ENCODE measurements around the gene LCNL1.

LCNL1 gene

GRCh38 chr9:136982232-136983051 is at the start of gene LCNL1:
Gene LCNL1, plus strand, starts transcription at chr9:136982993. Its CDS starts 594 bp downstream, at chr9:136983587.
- FAIRE-seq: no peak

GRCh38 chr9:136934277-136934676 is 48.5 kb upstream of the LCNL1 start:
- FAIRE-seq: no peak

- no peak for FAIRE-seq
Measured at GRCh38 chr9:136935651-136936050, 47.1 kb upstream of the LCNL1 start.

GRCh38 chr9:136936645-136937170 is 46.1 kb upstream of the LCNL1 start:
- FAIRE-seq: no peak

- FAIRE-seq: no peak
Measured at GRCh38 chr9:136937186-136938001, 45.4 kb upstream of the LCNL1 start.

- no peak for FAIRE-seq
Measured at GRCh38 chr9:136939431-136939995, 43.3 kb upstream of the LCNL1 start.

GRCh38 chr9:136939996-136940525 is 42.7 kb upstream of the LCNL1 start:
- FAIRE-seq: no peak

GRCh38 chr9:136940526-136941230 is 42.1 kb upstream of the LCNL1 start:
- no peak for FAIRE-seq

GRCh38 chr9:136941231-136942111 is 41.3 kb upstream of the LCNL1 start:
- no peak for FAIRE-seq

- no peak for FAIRE-seq
Measured at GRCh38 chr9:136942112-136942880, 40.5 kb upstream of the LCNL1 start.

GRCh38 chr9:136942881-136943230 is 39.9 kb upstream of the LCNL1 start:
- FAIRE-seq: no peak

- FAIRE-seq: no peak
Measured at GRCh38 chr9:136943291-136944211, 39.2 kb upstream of the LCNL1 start.

GRCh38 chr9:136944212-136944518 is 38.6 kb upstream of the LCNL1 start:
- FAIRE-seq: no peak

- FAIRE-seq: no peak
Measured at GRCh38 chr9:136944519-136945332, 38.1 kb upstream of the LCNL1 start, which contains the start of the genes C8G and FBXW5. Gene C8G, plus strand, starts transcription at chr9:136945243. Its CDS starts 78 bp downstream, at chr9:136945321. Gene FBXW5, minus strand, starts transcription at chr9:136944738. Its CDS starts 655 bp downstream, at chr9:136944083.

- no peak for FAIRE-seq
Measured at GRCh38 chr9:136945333-136946227, 37.2 kb upstream of the LCNL1 start.

GRCh38 chr9:136946228-136947027 is 36.4 kb upstream of the LCNL1 start:
- no peak for FAIRE-seq
